Pancreas (tissue), 10 donors: ENCODE results near the gene PNPT1. TPM values are rescaled to one million over a fixed set of nuclear protein-coding genes. Genes with fewer than 3 reads are reported as not detected.
"Not testable (repeated sequence)": the region's sequence is repeated elsewhere in the genome, so short reads cannot be mapped to it uniquely, and the experiment has no call there.

Experiments
- ATAC-seq, 4 donors: fragments of 200-7000 bp; cut with Tn5 transposase; one replicate each; pipeline versions ENCODE4 v1.8.0 to v1.9.1; 2020; ENCODE audit warnings: mild to moderate bottlenecking in 4 of 4, moderate library complexity in 4 of 4
- DNase-seq, 6 donors: peaks; one replicate each; pipeline ENCODE4 v3.0.0-alpha.2; 2020
- FAIRE-seq: peaks from 2 replicates; lab custom pipeline; 2012; peaks lifted over from hg19 to GRCh38; lab: Jason Lieb, UNC
- H3K27ac ChIP-seq, 4 donors: fragments of 200-600 bp; sonication (generic); 1 replicate in 3 of 4; 2 replicates in 1 of 4; pipeline versions ENCODE4 v1.5.0 to v1.8.0; 2020
- H3K27me3 ChIP-seq, 4 donors: fragments of 200-600 bp; one replicate each; pipeline ENCODE4 v1.8.0; 2021
- H3K36me3 ChIP-seq, 3 donors: fragments of 200-600 bp; sonication (generic) in 1 of 3; one replicate each; pipeline versions ENCODE4 v1.5.0 to v1.8.0; 2020 to 2021
- H3K4me1 ChIP-seq, 3 donors: fragments of 200-600 bp; one replicate each; pipeline ENCODE4 v1.8.0; 2021
- H3K4me3 ChIP-seq, 4 donors: fragments of 200-600 bp; sonication (generic) in 2 of 4; one replicate each; pipeline versions ENCODE4 v1.5.0 to v1.8.0; 2020 to 2021
- H3K9me3 ChIP-seq, 4 donors: fragments of 200-600 bp; one replicate each; pipeline ENCODE4 v1.8.0; 2021
- CTCF ChIP-seq, 4 donors: fragments of 200-600 bp; sonication (generic) in 3 of 4; IDR thresholded peaks; one replicate each; pipeline versions ENCODE4 v1.5.0 to v1.8.0; 2021; ENCODE audit warnings: antibody characterized with exemption in 4 of 4
- WGBS, 2 donors: extraction: QIAGEN DNeasy Blood & Tissue Kit; methylation state at CpG; one replicate each; pipeline ENCODE4 v1.1.7; 2013; 5-methylcytosine and 5-hydroxymethylcytosine counted together
- intact Hi-C, 3 donors: fragments of 100-400 bp; cut with DNase I; formaldehyde crosslinking; loops; one replicate each; pipeline versions ENCODE4 v1.11.1 to v1.14.2; 2022
- polyA plus RNA-seq, 2 donors: library from polyadenylated mRNA; stranded (reverse); fragments of 200-250 nt; gene quantifications; one replicate each; pipeline ENCODE4 v1.2.3, GENCODE V29; 2013
- total RNA-seq, 6 donors: library from RNA; stranded (reverse); fragmentation: NEBNext Ultra II Directional in 4 of 6; extraction: Animal tissue kit (Norgen Biotek cat#: 25700) in 4 of 6; gene quantifications; one replicate each; pipeline versions ENCODE4 v1.2.1 to v1.2.4, GENCODE V29; 2021 to 2023
- donor health status: healthy with polysubstance abuse.
- donor health status: DM: no; HTN: no; CAD: no; lungs with moderate emphysema.
- donor health status: DM: no; HTN: no; CAD: no.
- donor health status: control.
- donor health status: control.
- donor health status: Bipolar disorder and iron deficiency.
- donor health status: DM: yes; HTN: yes; CAD: no.
- donor health status: DM: no; HTN: no; CAD: no.
- donor health status: DM: no; HTN: no; CAD: no.
- donor health status: DM: yes; HTN: yes; CAD: no.

The PNPT1 gene
- total and polyA plus RNA-seq, 8 donors = 5.5 to 17.6 (median 12.2) TPM

GRCh38 chr2:55604027-55604565, 89.5 kb downstream of the PNPT1 start:
- no peak for DNase-seq
- FAIRE-seq = no peak
- no peaks in the 10 kb centered on the region for H3K36me3 ChIP-seq
- H3K4me3 ChIP-seq = no peak overlapping the region
- no peaks in the 10 kb centered on the region for H3K27me3 ChIP-seq
- H3K4me1 ChIP-seq = peaks cover 30 to 35% (median 31%) of the 10 kb centered on the region in 3 donors
- ATAC-seq = peak in 3 of 4 donors; percentile 28 to 49 (median 45)
- peak overlapping the region in 3 of 4 donors; percentile 3 to 50 (median 48) for H3K27ac ChIP-seq
- H3K9me3 ChIP-seq = no peaks in the 10 kb centered on the region
- TF ChIP-seq CTCF (IDR thresholded peaks at IDR 0.05) = no peak
- WGBS, 2 donors = 27 to 29% methylated on average over 1 of the region's 1 CpG
- intact Hi-C loops = no loop called here

- no peak overlapping the region for H3K4me3 ChIP-seq
- no peaks in the 10 kb centered on the region for H3K9me3 ChIP-seq
- H3K4me1 ChIP-seq = peaks cover 11 to 25% (median 20%) of the 10 kb centered on the region in 3 donors
- no peaks in the 10 kb centered on the region for H3K27me3 ChIP-seq
- no peak for DNase-seq
- peaks cover 0 to 14% (median 3%) of the 10 kb centered on the region in 3 donors for H3K36me3 ChIP-seq
- FAIRE-seq = no peak
- intact Hi-C loops = no loop called here
- TF ChIP-seq CTCF (IDR thresholded peaks at IDR 0.05) = no peak
- no peak for ATAC-seq
- peak overlapping the region in 1 of 4 donors; percentile 4 for H3K27ac ChIP-seq
Observed at GRCh38 chr2:55601849-55602248, 91.8 kb downstream of the PNPT1 start.

GRCh38 chr2:55598056-55598795, 95.4 kb downstream of the PNPT1 start:
- no peak for ATAC-seq
- H3K27ac ChIP-seq = no peak overlapping the region
- FAIRE-seq = no peak
- peaks cover 0 to 14% (median 3%) of the 10 kb centered on the region in 3 donors for H3K36me3 ChIP-seq
- no peak overlapping the region for H3K4me3 ChIP-seq
- no peak for TF ChIP-seq CTCF (IDR thresholded peaks at IDR 0.05)
- WGBS, 2 donors = 95% methylated on average over 11 of the region's 11 CpGs
- no peaks in the 10 kb centered on the region for H3K9me3 ChIP-seq
- no peaks in the 10 kb centered on the region for H3K27me3 ChIP-seq
- intact Hi-C loops = no loop called here
- H3K4me1 ChIP-seq = peaks cover 2 to 7% (median 3%) of the 10 kb centered on the region in 3 donors
- DNase-seq = no peak

- H3K27ac ChIP-seq, H3K27me3 ChIP-seq, H3K4me1 ChIP-seq, ATAC-seq, FAIRE-seq, intact Hi-C loops, DNase-seq, H3K9me3 ChIP-seq, H3K4me3 ChIP-seq: not testable (repeated sequence)
- 94 to 96% methylated on average over 6 of the region's 6 CpGs for WGBS, 2 donors
- H3K36me3 ChIP-seq = peaks cover 0 to 14% (median 3%) of the 10 kb centered on the region in 3 donors
Observed at GRCh38 chr2:55596795-55597194, 96.8 kb downstream of the PNPT1 start.

GRCh38 chr2:55595536-55595935, 98.1 kb downstream of the PNPT1 start:
- Histone ChIP-seq H3K27me3 (no peaks in the 10 kb centered on the region), H3K27ac (no peak overlapping the region), H3K4me3 (no peak overlapping the region), H3K9me3 (no peaks in the 10 kb centered on the region), H3K36me3 (peaks cover 0 to 14% (median 3%) of the 10 kb centered on the region in 3 donors), H3K4me1 (peaks cover 0 to 3% (median 2%) of the 10 kb centered on the region in 3 donors)
- intact Hi-C loops = no loop called here
- TF ChIP-seq CTCF (IDR thresholded peaks at IDR 0.05) = no peak
- no peak for DNase-seq
- no peak for ATAC-seq
- FAIRE-seq = no peak
